Prostate gland (tissue), 2 donors: Measurements from ENCODE around the gene PLXNB3. TPM values are rescaled to one million over a fixed set of nuclear protein-coding genes. Genes with fewer than 3 reads are reported as not detected.
"Not testable (repeated sequence)": the region's sequence is repeated elsewhere in the genome, so short reads cannot be mapped to it uniquely, and the experiment has no call there.

Source experiments
- DNase-seq: peaks from one replicate; pipeline ENCODE4 v3.0.0-alpha.2; 2019; ENCODE audit warnings: low spot score
- H3K27ac ChIP-seq, 2 donors: fragments of 200-600 bp; sonication (generic); 2 replicates each; pipeline ENCODE4 v1.5.1; 2017 to 2019
- H3K27me3 ChIP-seq: fragments of 200-600 bp; sonication (generic); replicated peaks from 2 replicates; pipeline ENCODE4 v1.5.1; 2019; ENCODE audit not compliant: insufficient read depth
- H3K36me3 ChIP-seq, 2 donors: fragments of 200-600 bp; sonication (generic); 1 replicate in 1 of 2; 2 replicates in 1 of 2; pipeline versions ENCODE4 v1.5.1 to v1.8.1; 2017 to 2019
- H3K4me1 ChIP-seq: fragments of 200-600 bp; sonication (generic); replicated peaks from 2 replicates; pipeline ENCODE4 v1.5.1; 2019
- H3K4me3 ChIP-seq, 2 donors: fragments of 200-600 bp; sonication (generic); 2 replicates each; pipeline ENCODE4 v1.5.1; 2017 to 2019
- H3K9me3 ChIP-seq: fragments of 200-600 bp; sonication (generic); 2 replicates; pipeline ENCODE4 v1.5.1; 2017
- CTCF ChIP-seq, 4 experiments: fragments of 200-600 bp in 2 of 4; fragments of 450-650 bp in 2 of 4; sonication (generic) in 2 of 4; IDR thresholded peaks; 1 replicate in 3 of 4; 2 replicates in 1 of 4; pipeline ENCODE4 v1.5.1; 2016 to 2019; ENCODE audit warnings: antibody characterized with exemption in 4 of 4, mild to moderate bottlenecking in 2 of 4, moderate library complexity in 2 of 4
- POLR2A ChIP-seq: fragments of 450-650 bp; IDR thresholded peaks from one replicate; pipeline ENCODE4 v1.6.1; 2016; ENCODE audit warnings: antibody characterized with exemption, mild to moderate bottlenecking
- POLR2AphosphoS5 ChIP-seq: sonication (generic); formaldehyde crosslinking; IDR thresholded peaks from one replicate; pipeline ENCODE4 v1.6.1; 2017; ENCODE audit warnings: antibody characterized with exemption
- WGBS: methylation state at CpG from one replicate; pipeline ENCODE4 v1.1.5; 2018; 5-methylcytosine and 5-hydroxymethylcytosine counted together
- intact Hi-C: fragments of 100-400 bp; cut with DNase I; formaldehyde crosslinking; loops from one replicate; pipeline ENCODE4 v1.14.2; 2022
- total RNA-seq, 2 donors: library from RNA; depleted of rRNA; stranded (reverse); fragments of >200 nt; gene quantifications; one replicate each; pipeline ENCODE4 v1.1.0, GENCODE V29; 2016

The PLXNB3 gene
- total RNA-seq, 2 donors from 2014 or later = 20.9 to 52.7 TPM

- no peaks in the 10 kb centered on the region for H3K27me3 ChIP-seq
- H3K36me3 ChIP-seq = no peaks in the 10 kb centered on the region
- intact Hi-C loops = no loop called here
- TF ChIP-seq CTCF (IDR thresholded peaks at IDR 0.05) (no peak), POLR2A (no peak), POLR2AphosphoS5 (no peak)
- DNase-seq = no peak
- no peak overlapping the region for H3K27ac ChIP-seq
- no peaks in the 10 kb centered on the region for H3K4me1 ChIP-seq
- no peak overlapping the region for H3K4me3 ChIP-seq
- WGBS = 90% methylated on average over 8 of the region's 15 CpGs
- H3K9me3 ChIP-seq = no peaks in the 10 kb centered on the region
Measured at GRCh38 chrX:153736871-153737441, 27.1 kb upstream of the PLXNB3 start.

- WGBS = 97% methylated on average over 22 of the region's 27 CpGs
- no peak for DNase-seq
- Histone ChIP-seq H3K9me3 (no peaks in the 10 kb centered on the region), H3K36me3 (no peaks in the 10 kb centered on the region), H3K27me3 (no peaks in the 10 kb centered on the region), H3K27ac (no peak overlapping the region), H3K4me1 (no peaks in the 10 kb centered on the region), H3K4me3 (no peak overlapping the region)
- TF ChIP-seq POLR2AphosphoS5 = no peak
- intact Hi-C loops = no loop called here
Measured at GRCh38 chrX:153738056-153738605, 25.9 kb upstream of the PLXNB3 start.

GRCh38 chrX:153739754-153740486 is 24.1 kb upstream of the PLXNB3 start:
- no peak overlapping the region for H3K27ac ChIP-seq
- no peak overlapping the region for H3K4me3 ChIP-seq
- H3K27me3 ChIP-seq = no peaks in the 10 kb centered on the region
- 46% methylated on average over 7 of the region's 29 CpGs for WGBS
- intact Hi-C loops = no loop called here
- TF ChIP-seq CTCF (IDR thresholded peaks at IDR 0.05) = no peak
- TF ChIP-seq POLR2A = no peak
- no peak for TF ChIP-seq POLR2AphosphoS5
- DNase-seq = no peak
- H3K4me1 ChIP-seq = no peaks in the 10 kb centered on the region
- H3K9me3 ChIP-seq = no peaks in the 10 kb centered on the region
- H3K36me3 ChIP-seq = no peaks in the 10 kb centered on the region

GRCh38 chrX:153740631-153741222 is 23.3 kb upstream of the PLXNB3 start:
- Histone ChIP-seq H3K36me3 (no peaks in the 10 kb centered on the region), H3K27ac (no peak overlapping the region), H3K9me3 (no peaks in the 10 kb centered on the region), H3K27me3 (no peaks in the 10 kb centered on the region), H3K4me1 (no peaks in the 10 kb centered on the region), H3K4me3 (no peak overlapping the region)
- TF ChIP-seq CTCF (IDR thresholded peaks at IDR 0.05) (no peak), POLR2AphosphoS5 (no peak), POLR2A (no peak)
- WGBS = 93% methylated on average over 11 of the region's 16 CpGs
- no peak for DNase-seq
- intact Hi-C loops = no loop called here

GRCh38 chrX:153741446-153741845 is 22.6 kb upstream of the PLXNB3 start:
- TF ChIP-seq POLR2A = no peak
- no peak for TF ChIP-seq CTCF (IDR thresholded peaks at IDR 0.05)
- no peak for TF ChIP-seq POLR2AphosphoS5
- intact Hi-C loops = no loop called here
- 91% methylated on average over 5 of the region's 14 CpGs for WGBS
- no peaks in the 10 kb centered on the region for H3K4me1 ChIP-seq
- no peak overlapping the region for H3K4me3 ChIP-seq
- H3K9me3 ChIP-seq = no peaks in the 10 kb centered on the region
- H3K27me3 ChIP-seq = no peaks in the 10 kb centered on the region
- H3K36me3 ChIP-seq = no peaks in the 10 kb centered on the region
- no peak overlapping the region for H3K27ac ChIP-seq
- no peak for DNase-seq

GRCh38 chrX:153742111-153742510 is 21.9 kb upstream of the PLXNB3 start:
- H3K27me3 ChIP-seq, H3K36me3 ChIP-seq, H3K4me1 ChIP-seq, H3K4me3 ChIP-seq, H3K27ac ChIP-seq, intact Hi-C loops, DNase-seq, H3K9me3 ChIP-seq: not testable (repeated sequence)
- WGBS = 90% methylated on average over 13 of the region's 14 CpGs

- H3K4me3 ChIP-seq, H3K36me3 ChIP-seq, H3K27me3 ChIP-seq, intact Hi-C loops, H3K9me3 ChIP-seq, H3K4me1 ChIP-seq, DNase-seq: not testable (repeated sequence)
- 47% methylated on average over 5 of the region's 32 CpGs for WGBS
- peak overlapping the region in 1 of 2 donors; percentile 16 for H3K27ac ChIP-seq
Measured at GRCh38 chrX:153742796-153743467, 21.1 kb upstream of the PLXNB3 start.
